Right renal pelvis (tissue), 4 donors: ENCODE results near the gene FHL3. TPM values are rescaled to one million over a fixed set of nuclear protein-coding genes. Genes with fewer than 3 reads are reported as not detected.

Experiments
- DNase-seq, 4 donors: peaks; one replicate each; pipeline ENCODE4 v3.0.0-alpha.2; 2013; ENCODE audit warnings: low read depth in 4 of 4, low spot score in 3 of 4, missing footprints in 1 of 4
- polyA plus RNA-seq, 4 donors: library from polyadenylated mRNA; unstranded; fragments of 120-200 nt; gene quantifications; one replicate each; pipeline ENCODE4 v1.2.1, GENCODE V29; 2013; ENCODE audit not compliant: insufficient read length in 4 of 4

Gene FHL3
- polyA plus RNA-seq, 4 donors, result 18.1 to 23.0 (median 21.1) TPM

- no peak for DNase-seq
Observed at GRCh38 chr1:38014724-38015424, 9.6 kb upstream of the FHL3 start.

- DNase-seq, result no peak
Observed at GRCh38 chr1:38014171-38014570, 8.9 kb upstream of the FHL3 start.

GRCh38 chr1:38013227-38013622 is 7.9 kb upstream of the FHL3 start:
- no peak for DNase-seq

GRCh38 chr1:38012363-38013226 is 7.3 kb upstream of the FHL3 start, which contains the start of gene UTP11:
UTP11 (plus strand) TSS chr1:38012734; CDS start chr1:38012803, 69 bp downstream.
- peak; percentile 92 to 96 (median 96) for DNase-seq

GRCh38 chr1:38009841-38010180 is 4.5 kb upstream of the FHL3 start:
- DNase-seq, result no peak

- no peak for DNase-seq
Observed at GRCh38 chr1:38009088-38009840, 4.0 kb upstream of the FHL3 start.

GRCh38 chr1:38006008-38006828 is 904 bp upstream of the FHL3 start:
- DNase-seq, result no peak

- DNase-seq, result no peak
Observed at GRCh38 chr1:38004284-38005108, 818 bp downstream of the FHL3 start.

GRCh38 chr1:38003261-38004250 is 1.8 kb downstream of the FHL3 start:
- no peak for DNase-seq

GRCh38 chr1:38000529-38001455 is 4.5 kb downstream of the FHL3 start:
- no peak for DNase-seq

- no peak for DNase-seq
Observed at GRCh38 chr1:38000233-38000528, 5.1 kb downstream of the FHL3 start.

GRCh38 chr1:37999430-38000232 is 5.7 kb downstream of the FHL3 start:
- no peak for DNase-seq

GRCh38 chr1:37998913-37999429 is 6.3 kb downstream of the FHL3 start:
- DNase-seq, result no peak

GRCh38 chr1:37998089-37998808 is 7.1 kb downstream of the FHL3 start:
- DNase-seq, result no peak

GRCh38 chr1:37997256-37998088 is 7.8 kb downstream of the FHL3 start:
- DNase-seq, result no peak
